Stimulated activated CD4-positive, alpha-beta T cell treated with anti-CD3 and anti-CD28 coated beads, TNF-alpha, amount 100 ng/mL, for 1 hour (primary cell): ENCODE results near the gene STX16.

Experiments
- DNase-seq, 3 donors: peaks; one replicate each; pipeline ENCODE4 v3.0.0-alpha.2; 2020; ENCODE audit warnings: low read depth in 3 of 3, low spot score in 1 of 3

STX16 gene

DNA sequence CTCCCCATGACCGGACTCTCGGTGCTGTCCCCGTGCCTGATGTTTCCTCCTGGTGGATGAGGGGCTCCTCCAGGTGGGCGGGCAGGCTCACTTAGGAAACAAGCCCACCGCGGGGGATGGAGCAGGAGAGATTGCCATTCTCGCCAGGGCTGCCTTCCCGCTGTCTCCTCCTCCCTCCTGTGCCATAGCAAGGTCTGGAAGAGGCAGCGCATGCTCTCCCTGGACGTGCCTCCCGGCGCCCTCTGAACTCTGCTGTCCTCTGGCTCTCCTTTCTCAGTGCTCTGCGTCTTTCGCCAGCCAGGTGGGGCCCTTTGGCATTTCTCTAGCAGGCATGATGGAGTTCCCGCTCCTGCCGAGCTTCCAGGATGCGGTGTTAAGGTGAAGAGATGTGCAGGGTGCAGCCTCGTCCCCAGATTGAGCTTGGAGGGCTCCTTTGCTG, 24.1 kb downstream of the STX16 start:
- no peak for DNase-seq

DNA sequence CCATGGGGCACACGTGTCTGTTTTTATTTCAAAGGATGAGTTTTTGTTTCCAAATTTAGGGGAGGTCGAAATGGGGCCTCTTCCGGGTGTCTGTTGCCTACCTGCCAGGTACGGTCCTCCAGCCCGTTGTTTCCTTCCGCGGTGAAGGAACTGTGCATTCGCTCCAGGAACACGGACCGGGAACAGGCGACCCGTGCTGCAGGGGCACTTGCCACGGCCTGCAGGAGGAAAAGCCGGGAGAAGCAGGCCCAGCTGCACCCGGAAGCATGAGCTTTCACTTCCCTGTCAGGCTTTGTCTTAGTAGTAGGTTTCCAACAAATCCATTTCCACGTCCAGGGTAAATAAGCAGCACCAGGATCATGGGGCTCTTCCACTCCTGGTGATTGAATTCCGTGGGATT, 24.6 kb downstream of the STX16 start:
- no peak for DNase-seq

DNA sequence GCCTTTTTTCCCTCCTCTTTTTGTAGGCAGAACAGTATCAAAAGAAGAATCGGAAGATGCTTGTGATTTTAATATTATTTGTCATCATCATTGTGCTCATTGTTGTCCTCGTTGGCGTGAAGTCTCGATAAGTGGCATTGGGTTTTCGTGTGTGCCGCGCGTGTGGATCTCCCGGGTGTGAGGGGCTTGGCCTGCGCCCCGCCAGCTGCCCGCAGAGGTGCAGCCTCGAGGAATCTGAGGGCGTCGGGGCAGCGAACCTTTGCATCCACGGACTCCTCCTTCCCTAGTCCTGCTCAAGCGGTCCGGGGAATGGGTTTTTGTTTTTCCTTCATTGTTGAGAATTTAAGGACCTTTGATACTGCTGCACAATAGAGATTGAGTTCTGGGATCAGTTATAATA, 25.1 kb downstream of the STX16 start:
- DNase-seq, result no peak

DNA sequence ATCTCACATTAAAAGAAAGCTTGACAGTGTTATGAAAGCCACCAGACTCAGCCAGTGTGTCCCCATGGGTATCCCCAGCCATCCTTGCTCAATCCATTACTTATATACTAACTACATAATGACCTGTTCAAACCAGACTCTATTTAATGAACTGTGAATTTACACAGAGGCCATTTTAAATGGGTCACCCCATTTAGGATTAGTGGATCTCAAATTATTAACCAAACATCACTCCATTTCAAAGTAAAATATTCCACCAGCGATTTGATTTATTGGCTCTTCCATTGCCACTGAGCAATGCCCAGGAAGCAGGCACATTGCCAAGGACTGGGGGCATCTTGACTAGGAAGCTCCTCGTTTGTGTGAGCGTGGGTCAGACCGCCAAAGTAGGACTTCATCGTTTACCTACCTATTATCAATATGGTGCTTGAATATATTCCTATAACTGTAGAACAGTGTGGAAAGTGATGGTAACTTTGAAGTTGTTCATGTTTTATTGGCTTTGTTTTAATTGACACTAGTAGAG, 26.1 kb downstream of the STX16 start:
- no peak for DNase-seq

DNA sequence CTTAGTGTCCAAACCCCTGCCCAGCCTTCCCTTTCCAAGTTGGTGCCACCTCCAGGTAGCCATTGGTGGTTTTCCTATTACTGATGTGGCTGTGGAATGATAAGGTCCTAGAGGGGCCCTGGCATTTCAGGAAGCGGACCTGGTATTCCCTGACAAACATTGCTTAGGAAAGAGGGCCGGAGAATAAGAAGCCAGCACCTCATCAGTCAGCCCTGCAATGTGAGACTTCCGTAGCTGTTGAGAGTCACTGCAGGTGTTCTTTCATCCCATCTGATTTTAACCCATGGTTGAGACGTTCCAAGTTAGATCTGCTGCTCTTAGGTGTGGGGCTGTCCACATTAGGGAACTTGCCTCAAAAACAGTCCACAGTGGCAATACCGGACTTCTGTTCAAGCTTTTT, 26.7 kb downstream of the STX16 start:
- DNase-seq, result no peak

DNA sequence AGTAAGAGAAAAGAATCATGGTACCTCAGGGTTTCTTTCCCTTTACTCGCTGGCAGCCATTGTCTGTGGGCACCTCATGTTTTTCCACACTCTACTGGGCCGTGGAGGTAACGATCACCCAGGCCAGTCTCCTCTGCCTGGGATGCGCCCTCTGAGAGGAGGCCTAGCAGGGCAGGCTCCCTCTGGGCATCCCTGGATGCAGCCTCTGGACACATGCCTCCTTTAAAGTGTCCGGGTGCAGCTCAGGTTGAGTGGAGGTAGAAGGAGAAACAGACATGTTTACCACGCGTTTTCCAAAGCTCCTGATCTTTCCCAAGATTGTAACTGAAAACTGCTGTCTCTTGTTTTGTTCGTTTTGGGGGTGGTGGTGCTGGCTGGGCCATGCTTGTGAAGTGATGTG, 27.7 kb downstream of the STX16 start:
- no peak for DNase-seq

DNA sequence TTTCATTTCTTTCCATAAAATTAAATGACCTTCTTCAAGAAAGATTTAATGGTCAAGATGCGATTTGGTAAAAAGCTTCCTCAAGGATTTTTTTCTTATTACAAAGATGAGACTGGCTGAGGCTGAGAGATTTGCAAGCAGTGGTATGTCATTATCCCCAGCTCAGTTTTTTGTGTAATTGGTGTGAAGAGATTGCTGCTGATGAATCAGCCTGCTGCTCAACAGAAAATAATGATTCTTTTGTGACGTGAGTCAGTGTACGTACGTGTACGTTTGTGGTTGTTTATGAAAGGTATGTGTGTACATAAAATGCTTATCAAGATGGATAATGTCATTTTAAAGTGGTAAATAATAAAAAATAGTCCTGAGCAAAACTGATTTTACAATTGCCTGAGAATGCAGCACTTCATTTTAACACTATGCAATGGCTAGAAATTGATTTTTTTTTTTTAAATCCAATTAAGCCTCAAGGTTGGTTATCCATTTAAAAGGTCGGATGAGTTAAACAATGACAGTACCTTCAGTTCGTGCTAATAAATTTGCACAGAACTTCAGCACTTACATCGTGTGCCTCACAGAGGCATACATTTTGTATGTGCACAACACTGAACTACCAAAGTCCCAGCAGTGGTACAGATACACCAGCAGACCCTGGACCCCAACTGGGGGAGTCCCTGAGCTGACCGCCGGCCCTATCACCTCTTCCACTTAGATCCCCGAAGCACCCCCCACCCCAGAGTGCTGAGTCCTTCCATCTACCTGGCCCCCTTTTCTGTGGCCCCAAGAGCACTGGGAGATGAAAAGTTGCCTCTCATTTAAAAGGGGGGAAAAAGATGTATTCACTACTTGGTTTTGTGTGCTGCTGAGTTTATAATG, 31.8 kb downstream of the STX16 start:
- no peak for DNase-seq

DNA sequence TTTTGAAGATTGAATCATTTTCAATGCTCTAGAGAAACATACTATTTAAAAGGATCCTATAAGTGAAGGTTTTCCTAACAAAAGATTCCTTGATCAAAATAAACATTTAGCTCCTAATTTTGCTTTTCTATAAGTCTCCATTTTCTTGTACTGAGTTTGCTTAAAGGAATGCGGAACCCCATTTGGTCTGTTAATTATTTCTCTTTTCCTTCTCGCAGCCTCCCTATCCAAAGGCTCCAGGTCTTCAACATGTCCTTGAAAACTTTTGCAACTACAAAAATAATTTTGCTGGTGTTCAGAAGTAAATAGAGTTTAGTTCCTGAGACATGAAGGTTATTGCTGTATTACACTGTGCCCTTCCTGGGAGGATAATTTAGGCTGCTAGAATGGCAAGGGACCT, 33.2 kb downstream of the STX16 start:
- DNase-seq, result no peak

DNA sequence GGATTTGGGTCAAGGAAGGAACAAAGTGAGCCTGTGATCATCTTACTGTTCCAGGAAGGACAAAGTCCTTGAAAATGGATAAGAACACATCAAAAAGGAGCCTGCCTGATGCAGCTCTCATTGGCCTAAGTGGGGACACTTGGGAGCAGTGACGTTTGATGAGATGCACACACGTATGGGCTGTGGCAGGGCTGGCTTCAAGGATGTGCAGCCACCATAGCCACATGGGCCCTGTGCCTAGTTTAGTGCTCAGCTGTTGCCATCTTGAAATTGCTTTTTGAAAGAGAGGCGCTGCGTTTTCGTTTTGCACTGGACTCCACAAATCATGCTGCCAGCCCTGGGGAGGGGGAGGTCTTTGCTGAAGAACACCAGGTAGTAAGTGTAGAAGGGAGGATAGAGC, 34.9 kb downstream of the STX16 start:
- DNase-seq, result no peak

DNA sequence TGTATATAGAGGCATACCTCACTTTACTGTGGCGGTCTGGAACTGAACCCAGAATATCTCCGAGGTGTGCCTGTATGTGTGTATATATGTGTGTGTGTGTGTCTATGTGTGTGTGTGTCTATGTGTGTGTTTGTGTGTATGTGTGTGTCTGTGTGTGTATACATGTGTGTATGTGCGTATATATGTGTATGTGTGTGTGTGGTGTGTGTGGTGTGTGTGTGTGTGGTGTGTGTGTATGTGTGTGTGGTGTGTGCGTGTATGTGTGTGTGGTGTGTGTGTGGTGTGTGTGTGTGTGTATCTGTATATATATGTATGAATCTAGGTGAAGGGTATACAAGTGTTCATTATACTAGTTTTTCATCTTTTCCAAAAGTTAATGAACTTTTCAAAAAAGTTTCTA, 37.3 kb downstream of the STX16 start:
- DNase-seq, result no peak

DNA sequence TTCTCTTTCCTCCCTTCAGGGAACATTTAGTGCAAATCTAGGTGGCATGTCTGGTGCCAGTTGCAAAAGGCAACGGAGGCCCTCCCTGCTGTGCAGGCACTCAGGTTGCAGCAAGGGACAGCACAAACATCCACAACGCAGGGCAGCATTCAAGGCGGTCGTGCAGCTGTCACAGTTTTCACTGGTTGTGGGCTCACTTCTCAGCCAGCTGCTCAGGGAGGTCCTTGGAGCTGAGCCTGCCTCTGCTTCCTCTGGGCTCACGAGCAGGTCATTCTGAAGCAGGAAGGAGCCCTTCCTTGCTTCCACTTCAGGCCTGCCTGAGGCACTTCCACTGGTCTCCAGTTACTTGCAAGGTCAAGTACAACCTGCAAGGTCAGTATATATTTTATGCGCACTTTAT, 37.8 kb downstream of the STX16 start:
- DNase-seq, result no peak

DNA sequence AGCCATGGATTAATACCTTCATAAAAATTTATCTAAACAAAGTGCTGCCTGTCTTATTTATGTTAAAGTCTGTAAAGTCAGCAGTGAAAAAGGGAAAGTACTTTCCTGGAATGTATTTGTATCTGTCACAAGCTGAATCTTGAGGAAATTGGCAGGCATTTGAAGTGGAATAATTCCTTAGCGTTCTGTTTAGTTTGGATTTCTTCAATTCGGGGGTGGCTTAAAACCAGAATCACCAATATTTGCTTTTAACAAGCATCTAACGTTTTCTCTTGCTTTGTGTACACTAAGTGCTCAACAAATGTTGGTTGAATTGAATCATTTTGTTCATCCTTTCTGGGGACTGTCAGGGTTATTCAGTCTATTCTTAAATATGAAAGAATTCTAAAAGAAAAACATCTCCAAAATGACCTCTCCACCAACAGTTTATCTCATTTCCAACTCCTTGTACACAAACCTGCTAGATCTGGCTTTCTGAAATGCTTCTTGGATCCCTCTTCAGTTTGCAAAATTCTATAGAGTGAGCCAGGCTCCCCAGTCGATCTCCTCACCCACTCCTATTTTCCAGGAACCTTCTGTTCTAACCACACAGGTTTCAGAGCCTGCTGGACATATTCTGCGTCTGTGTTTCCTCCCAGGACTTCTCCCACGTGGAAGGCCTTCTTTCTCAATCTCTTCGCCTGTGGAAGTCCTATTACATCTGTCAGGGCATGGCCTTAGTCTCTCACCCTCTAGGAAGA, 39.5 kb downstream of the STX16 start:
- no peak for DNase-seq

DNA sequence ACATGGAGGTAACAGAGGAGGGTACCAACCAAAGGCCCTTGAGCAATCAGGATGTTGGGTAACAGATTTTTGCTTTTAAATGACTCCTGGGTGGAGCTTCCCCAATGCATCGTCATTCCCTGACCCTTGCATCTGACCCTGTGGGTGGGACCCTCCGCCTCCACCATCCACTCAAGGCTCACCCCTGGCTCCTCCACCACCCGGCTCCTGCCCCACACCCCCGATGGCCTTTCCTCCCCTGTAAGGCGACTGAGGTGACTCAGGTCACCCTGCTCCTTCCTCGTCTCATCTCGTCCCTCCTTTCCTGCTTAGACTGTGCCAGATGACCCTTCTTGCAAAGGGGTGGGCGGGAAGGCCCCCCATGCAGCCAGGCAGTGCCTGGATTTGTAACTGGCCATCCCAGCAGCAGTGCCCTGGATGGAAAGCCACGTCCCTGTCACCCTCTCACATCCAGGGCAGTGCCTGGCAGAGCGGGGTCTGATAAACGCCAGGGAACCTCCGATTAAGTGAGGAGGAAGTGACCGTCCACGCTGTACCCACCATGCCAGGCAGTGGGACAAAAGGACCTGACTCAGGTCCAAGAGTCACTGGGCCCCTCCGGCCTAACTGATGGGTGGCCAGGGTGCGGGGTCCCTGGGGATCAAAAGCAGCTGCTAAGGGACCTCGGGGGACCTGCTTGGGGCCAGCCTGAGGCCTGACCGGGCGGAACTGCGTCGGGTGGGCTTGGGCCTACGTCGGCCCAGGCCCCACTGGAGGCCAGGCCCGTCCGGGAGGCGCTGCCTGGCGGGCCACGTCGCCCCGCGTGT, 40.9 kb downstream of the STX16 start:
- DNase-seq, result peak in 1 of 3 donors; percentile 14

DNA sequence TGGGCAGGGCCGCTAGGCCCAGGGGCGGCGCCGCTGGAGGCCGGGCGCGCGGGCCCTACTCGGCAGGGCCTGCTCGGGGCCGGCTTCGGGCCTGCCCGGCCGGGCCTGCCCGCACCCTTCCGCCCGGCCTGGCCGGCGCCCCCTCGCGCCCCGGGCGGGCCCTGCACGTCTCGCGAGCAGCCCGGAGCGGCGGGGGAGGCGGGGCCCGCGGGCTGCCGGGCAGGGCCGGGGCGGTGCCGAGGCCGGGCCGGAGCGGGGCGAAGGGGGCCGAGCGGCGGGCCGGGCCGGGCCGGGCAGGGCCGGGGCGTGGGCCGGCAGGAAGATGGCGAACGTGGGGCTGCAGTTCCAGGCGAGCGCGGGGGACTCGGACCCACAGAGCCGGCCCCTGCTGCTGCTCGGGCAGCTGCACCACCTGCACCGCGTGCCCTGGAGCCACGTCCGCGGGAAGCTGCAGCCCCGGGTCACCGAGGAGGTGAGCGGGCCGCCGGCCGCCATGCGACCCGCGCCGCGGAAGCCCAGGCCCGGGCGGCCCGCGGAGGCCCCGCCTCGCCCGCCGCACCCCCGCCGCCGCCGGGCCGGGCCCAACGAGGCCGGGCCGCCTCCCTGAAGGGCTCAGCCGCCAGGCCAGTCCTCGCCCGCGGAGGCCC, 41.6 kb downstream of the STX16 start, which contains the start of gene NPEPL1:
Gene NPEPL1 (plus strand): TSS at position 222 of the 647 bp plus-strand sequence. CDS start 101 bp downstream, at position 323.
- peak; percentile 21 to 59 (median 34) for DNase-seq

DNA sequence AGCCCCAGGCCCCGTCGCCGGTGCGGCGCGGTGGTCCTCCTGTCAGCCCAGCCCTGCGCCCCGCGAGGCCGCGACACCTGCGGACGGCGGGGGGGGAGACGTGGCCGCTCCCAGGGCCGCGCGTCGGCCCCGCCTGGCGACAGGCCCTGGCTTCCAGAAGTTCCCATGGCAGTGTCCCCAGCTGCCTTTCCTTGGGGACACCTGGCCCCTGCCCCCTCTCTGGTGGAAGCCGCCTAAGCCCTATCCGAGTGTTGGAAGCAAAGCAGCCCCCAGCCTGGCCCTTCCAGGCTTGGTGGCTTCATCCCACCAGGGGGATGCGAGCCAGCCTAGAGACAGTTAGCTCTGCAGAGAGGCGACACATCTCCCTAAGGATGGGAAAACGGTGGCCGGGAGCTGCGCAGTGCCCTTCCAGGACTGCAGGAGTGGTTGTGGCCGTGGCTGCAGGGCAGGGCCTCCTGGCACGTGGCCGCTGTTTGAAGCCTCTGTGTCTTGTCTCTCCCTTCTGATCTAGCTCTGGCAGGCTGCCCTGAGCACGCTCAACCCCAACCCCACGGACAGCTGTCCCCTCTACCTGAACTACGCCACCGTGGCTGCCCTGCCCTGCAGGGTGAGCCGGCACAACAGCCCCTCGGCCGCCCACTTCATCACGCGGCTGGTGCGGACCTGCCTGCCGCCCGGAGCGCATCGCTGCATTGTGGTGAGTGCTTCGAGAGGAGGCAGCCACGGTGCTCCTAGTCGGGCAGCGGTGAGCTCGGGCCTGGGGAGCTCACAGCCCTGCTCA, 42.3 kb downstream of the STX16 start:
- no peak for DNase-seq

DNA sequence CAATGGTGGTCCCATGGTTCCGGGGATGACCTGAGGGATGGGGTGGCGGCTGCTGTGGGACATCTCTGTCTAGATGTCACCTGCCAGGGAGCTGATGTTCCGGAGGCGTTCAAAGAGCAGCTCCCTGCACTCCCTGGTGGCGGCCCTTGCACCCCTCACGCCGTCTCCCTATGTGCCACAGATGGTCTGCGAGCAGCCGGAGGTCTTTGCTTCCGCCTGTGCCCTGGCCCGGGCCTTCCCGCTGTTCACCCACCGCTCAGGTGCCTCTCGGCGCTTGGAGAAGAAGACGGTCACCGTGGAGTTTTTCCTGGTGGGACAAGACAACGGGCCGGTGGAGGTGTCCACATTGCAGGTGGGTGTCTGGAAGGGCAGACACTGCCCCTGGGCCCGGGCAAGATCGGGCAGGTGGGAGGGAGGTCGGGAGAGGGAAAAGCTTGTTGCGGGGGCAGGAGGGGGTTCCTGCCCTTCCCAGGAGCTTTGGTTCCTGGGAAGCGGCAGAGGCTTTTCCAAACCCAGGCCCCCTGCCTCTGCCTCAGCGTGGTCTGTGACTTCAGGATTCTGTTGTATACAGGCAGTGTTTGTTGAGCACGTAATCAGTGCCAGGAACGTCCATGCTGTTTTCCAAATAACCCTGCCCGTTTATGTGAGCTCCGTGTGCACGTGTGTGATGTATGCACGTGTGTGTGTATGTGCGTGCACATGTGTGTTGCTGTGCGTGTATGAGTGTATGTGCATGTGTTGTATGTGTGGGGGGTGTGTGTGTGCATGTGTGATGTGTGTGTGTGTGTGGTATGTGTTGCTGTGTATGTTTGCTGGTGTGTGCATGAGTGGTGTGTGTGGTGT, 43.4 kb downstream of the STX16 start:
- DNase-seq, result no peak

DNA sequence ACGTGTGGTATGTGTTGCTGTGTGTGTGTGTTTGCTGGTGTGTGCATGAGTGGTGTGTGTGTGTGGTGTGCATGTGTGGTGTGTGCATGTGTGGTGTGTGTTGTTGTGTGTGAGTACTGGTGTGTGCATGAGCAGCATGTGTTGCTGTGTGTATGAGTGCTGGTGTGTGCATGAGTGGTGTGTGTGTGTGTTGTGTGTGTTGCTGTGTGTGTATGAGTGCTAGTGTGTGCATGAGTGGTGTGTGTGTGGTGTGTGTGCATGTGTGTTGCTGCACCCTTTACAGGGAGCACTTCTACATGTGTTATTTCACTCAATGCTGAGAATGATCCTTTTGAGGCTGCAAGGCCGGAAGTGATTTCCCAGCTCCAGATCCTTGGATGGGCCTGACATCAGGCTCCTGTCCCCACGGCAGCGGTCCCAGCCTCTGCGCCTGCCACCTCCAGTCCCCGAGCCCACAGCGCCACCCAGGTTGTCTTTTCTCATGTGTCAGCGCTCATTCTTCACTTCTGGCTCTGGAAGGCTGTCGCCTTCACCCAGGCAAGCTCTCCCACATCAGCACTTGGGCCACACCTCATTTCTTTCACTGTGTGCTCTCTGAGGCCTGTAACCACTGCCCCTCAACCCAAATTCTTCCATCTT, 44.1 kb downstream of the STX16 start:
- no peak for DNase-seq

DNA sequence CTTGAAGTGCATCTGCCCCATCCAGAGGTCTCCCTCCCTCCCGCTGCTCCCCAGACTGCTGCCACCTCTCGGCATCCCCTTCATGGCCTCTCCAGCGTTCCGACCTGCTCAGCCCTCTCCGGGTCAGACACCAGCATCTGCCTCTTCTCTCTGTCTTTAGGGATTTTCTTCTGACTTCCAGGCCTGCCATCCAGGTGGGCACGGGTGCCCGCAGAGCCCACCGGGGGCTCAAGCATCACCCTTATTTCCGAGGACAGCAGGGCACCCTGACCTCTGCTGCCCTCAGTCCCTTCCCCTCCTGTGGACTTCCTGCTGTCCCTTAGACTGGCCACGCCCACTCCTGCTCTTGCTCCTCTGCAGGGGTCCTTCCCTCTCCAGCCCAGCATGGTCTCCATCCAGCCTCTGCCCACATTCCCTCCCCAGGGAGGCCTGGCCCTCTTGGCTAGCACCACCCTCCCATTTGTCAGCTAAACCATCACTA, 44.9 kb downstream of the STX16 start:
- no peak for DNase-seq
